OCI-M2 (cell line): ENCODE data around the gene ARMC5.
"Not testable (repeated sequence)": the region's sequence is repeated elsewhere in the genome, so short reads cannot be mapped to it uniquely, and the experiment has no call there.

Experiments
- DNase-seq: peaks from one replicate; lab custom pipeline; 2025; ENCODE audit not compliant: unreplicated experiment; lab: John Stamatoyannopoulos, UW

Gene ARMC5

GRCh38 chr16:31430380-31431052 is 28.8 kb upstream of the ARMC5 start:
- DNase-seq = no peak

GRCh38 chr16:31435341-31436220 is 23.7 kb upstream of the ARMC5 start:
- DNase-seq = no peak

- DNase-seq = no peak
Measured at GRCh38 chr16:31436221-31437045, 22.9 kb upstream of the ARMC5 start.

GRCh38 chr16:31438414-31438813 is 20.9 kb upstream of the ARMC5 start:
- DNase-seq = no peak

- DNase-seq = not testable (repeated sequence)
Measured at GRCh38 chr16:31439023-31439422, 20.3 kb upstream of the ARMC5 start.

- no peak for DNase-seq
Measured at GRCh38 chr16:31439519-31439918, 19.8 kb upstream of the ARMC5 start.

- no peak for DNase-seq
Measured at GRCh38 chr16:31440516-31441184, 18.7 kb upstream of the ARMC5 start.

GRCh38 chr16:31441956-31442355 is 17.3 kb upstream of the ARMC5 start:
- no peak for DNase-seq

GRCh38 chr16:31445931-31446330 is 13.4 kb upstream of the ARMC5 start:
- DNase-seq = not testable (repeated sequence)

- DNase-seq = no peak
Measured at GRCh38 chr16:31451201-31451600, 8.1 kb upstream of the ARMC5 start.

- no peak for DNase-seq
Measured at GRCh38 chr16:31451681-31452351, 7.5 kb upstream of the ARMC5 start.

- no peak for DNase-seq
Measured at GRCh38 chr16:31452631-31453106, 6.6 kb upstream of the ARMC5 start.

- DNase-seq = no peak
Measured at GRCh38 chr16:31453255-31454204, 5.8 kb upstream of the ARMC5 start.

- no peak for DNase-seq
Measured at GRCh38 chr16:31455601-31456314, 3.5 kb upstream of the ARMC5 start.

- no peak for DNase-seq
Measured at GRCh38 chr16:31456988-31457360, 2.3 kb upstream of the ARMC5 start.

GRCh38 chr16:31458073-31458843 is 1.0 kb upstream of the ARMC5 start:
- DNase-seq = no peak

- DNase-seq = peak; percentile 86
Measured at GRCh38 chr16:31459687-31460581, 633 bp downstream of the ARMC5 start.
